ENCODE measurements around the gene MRPL24. TPM values are rescaled to one million over a fixed set of nuclear protein-coding genes. Genes with fewer than 3 reads are reported as not detected.

Gene MRPL24
- total and polyA plus RNA-seq, 9 of the 15 experiments (the other 6 are each of a cell fraction or from before 2014, with no cell fraction given), result 74.3 to 267 (median 113) TPM

GRCh38 chr1:156751757-156752481 is 11.0 kb upstream of the MRPL24 start (continued):
- TF ChIP-seq CREB3 (tag; conservative IDR thresholded peaks at IDR 0.05; ENCODE audit: low read depth), result no peak
- peak; percentile 67 for TF ChIP-seq C11orf30 (IDR thresholded peaks at IDR 0.05; ENCODE audit: low read depth)
- no peak for TF ChIP-seq SRSF1 (IDR thresholded peaks at IDR 0.05; ENCODE audit: low read depth, low read length)
- TF ChIP-seq TAF1 (IDR thresholded peaks at IDR 0.05; ENCODE audit: control insufficient read depth, extremely low read depth, insufficient read depth, low read length, severe bottlenecking), result peak; percentile 82
- TF ChIP-seq DEAF1 (CRISPR knock-in tag; IDR thresholded peaks at IDR 0.05), result no peak
- TF ChIP-seq ASH1L (IDR thresholded peaks at IDR 0.05; ENCODE audit: borderline replicate concordance, low read depth, partially characterized antibody), result no peak
- TF ChIP-seq NR1H2 (CRISPR knock-in tag; IDR thresholded peaks at IDR 0.05), result peak; percentile 65; the same call in 1 of the 2 replicates
- TF ChIP-seq ZFP1 (CRISPR knock-in tag; IDR thresholded peaks at IDR 0.05), result no peak
- peak; percentile 45; the same call in 1 of the 2 replicates for TF ChIP-seq PKNOX1 (IDR thresholded peaks at IDR 0.05)
- TF ChIP-seq HOXB6 (CRISPR knock-in tag; IDR thresholded peaks at IDR 0.05; ENCODE audit: borderline replicate concordance), result no peak
- peak; percentile 35; the same call in 1 of the 2 replicates for TF ChIP-seq EP300 (IDR thresholded peaks at IDR 0.05; ENCODE audit: low read length)
- TF ChIP-seq CSDE1 (IDR thresholded peaks at IDR 0.05), result no peak
- no peak for TF ChIP-seq ZNF280A (IDR thresholded peaks at IDR 0.05; ENCODE audit: low read depth, partially characterized antibody)
- no peak for TF ChIP-seq TEAD2 (tag; IDR thresholded peaks at IDR 0.05)
- no peak for TF ChIP-seq TRIM24 (IDR thresholded peaks at IDR 0.05)
- no peak for TF ChIP-seq NELFE (IDR thresholded peaks at IDR 0.05; ENCODE audit: insufficient read depth, insufficient read length)
- no peak for TF ChIP-seq ILF3 (IDR thresholded peaks at IDR 0.05; ENCODE audit: borderline replicate concordance)
- TF ChIP-seq HDAC1 (IDR thresholded peaks at IDR 0.05), result peak in 1 of 2 experiments; percentile 58; a peak in 1 of 4 replicates
- no peak for TF ChIP-seq HDAC8 (tag; IDR thresholded peaks at IDR 0.05)
- TF ChIP-seq ZNF239 (CRISPR knock-in tag; IDR thresholded peaks at IDR 0.05), result no peak
- TF ChIP-seq MITF (IDR thresholded peaks at IDR 0.05), result no peak
- TF ChIP-seq CBFB (CRISPR knock-in tag; IDR thresholded peaks at IDR 0.05), result no peak
- no peak for TF ChIP-seq CEBPB (tag; IDR thresholded peaks at IDR 0.05)
